ENCODE measurements around the gene PTPN13.
"Not testable (repeated sequence)": the region's sequence is repeated elsewhere in the genome, so short reads cannot be mapped to it uniquely, and the experiment has no call there.

PTPN13 gene

GRCh38 chr4:86706923-86707597 lies 112.9 kb downstream of the PTPN13 start:
- no peak for DNase-seq (ENCODE audit: low spot score)

DNA sequence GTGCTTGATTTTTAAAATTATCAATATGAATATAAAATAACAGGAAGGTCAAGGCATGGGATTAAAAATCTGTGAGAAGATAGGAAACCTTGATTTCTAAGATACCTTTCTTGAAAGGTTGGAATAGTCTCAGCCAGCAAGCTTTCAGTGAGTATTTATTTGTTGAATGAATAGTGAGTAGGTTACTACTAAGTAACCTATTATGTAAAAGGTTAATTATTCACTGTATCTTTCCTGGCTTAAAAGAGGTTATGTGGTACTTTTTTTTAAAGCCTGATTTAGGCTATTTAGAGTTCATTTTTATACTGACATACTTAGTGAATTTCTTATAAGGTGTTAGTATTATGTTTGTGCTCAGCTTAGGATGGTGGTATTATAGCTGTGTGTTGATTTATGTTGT lies 123.5 kb downstream of the PTPN13 start:
- no peak for DNase-seq (ENCODE audit: low spot score)
- TF ChIP-seq, protein P1, sequence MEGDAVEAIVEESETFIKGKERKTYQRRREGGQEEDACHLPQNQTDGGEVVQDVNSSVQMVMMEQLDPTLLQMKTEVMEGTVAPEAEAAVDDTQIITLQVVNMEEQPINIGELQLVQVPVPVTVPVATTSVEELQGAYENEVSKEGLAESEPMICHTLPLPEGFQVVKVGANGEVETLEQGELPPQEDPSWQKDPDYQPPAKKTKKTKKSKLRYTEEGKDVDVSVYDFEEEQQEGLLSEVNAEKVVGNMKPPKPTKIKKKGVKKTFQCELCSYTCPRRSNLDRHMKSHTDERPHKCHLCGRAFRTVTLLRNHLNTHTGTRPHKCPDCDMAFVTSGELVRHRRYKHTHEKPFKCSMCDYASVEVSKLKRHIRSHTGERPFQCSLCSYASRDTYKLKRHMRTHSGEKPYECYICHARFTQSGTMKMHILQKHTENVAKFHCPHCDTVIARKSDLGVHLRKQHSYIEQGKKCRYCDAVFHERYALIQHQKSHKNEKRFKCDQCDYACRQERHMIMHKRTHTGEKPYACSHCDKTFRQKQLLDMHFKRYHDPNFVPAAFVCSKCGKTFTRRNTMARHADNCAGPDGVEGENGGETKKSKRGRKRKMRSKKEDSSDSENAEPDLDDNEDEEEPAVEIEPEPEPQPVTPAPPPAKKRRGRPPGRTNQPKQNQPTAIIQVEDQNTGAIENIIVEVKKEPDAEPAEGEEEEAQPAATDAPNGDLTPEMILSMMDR (IDR thresholded peaks at IDR 0.05; ENCODE audit: extremely low read depth, missing control alignments) = no peak

More at GRCh38 chr4:86706923-86707597, 112.9 kb downstream of the PTPN13 start:
- TF ChIP-seq, protein P1 (IDR thresholded peaks at IDR 0.05; ENCODE audit: extremely low read depth, missing control alignments) = no peak

DNA sequence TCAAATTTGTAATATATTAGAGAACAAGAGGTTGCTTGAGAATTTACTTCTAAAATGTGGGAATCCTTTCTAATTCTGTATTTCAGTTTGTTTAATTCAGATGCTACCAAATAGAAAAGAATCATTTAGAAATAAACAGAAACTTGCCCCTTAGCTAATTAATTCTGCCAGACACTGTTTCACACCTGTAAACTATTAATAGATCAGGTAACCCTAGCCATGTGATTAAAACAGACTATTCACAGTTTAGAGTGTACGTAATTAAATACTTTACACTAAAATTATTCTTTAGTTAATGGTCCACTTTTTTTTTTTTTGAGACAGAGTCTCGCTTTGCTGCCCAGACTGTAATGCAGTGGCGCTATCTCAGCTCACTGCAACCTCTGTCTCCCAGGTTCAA lies 124.0 kb downstream of the PTPN13 start:
- TF ChIP-seq, protein P1 (IDR thresholded peaks at IDR 0.05; ENCODE audit: extremely low read depth, missing control alignments) = no peak
- no peak for DNase-seq (ENCODE audit: low spot score)

GRCh38 chr4:86719149-86719548 lies 125.0 kb downstream of the PTPN13 start:
- DNase-seq (ENCODE audit: low spot score) = not testable (repeated sequence)

DNA sequence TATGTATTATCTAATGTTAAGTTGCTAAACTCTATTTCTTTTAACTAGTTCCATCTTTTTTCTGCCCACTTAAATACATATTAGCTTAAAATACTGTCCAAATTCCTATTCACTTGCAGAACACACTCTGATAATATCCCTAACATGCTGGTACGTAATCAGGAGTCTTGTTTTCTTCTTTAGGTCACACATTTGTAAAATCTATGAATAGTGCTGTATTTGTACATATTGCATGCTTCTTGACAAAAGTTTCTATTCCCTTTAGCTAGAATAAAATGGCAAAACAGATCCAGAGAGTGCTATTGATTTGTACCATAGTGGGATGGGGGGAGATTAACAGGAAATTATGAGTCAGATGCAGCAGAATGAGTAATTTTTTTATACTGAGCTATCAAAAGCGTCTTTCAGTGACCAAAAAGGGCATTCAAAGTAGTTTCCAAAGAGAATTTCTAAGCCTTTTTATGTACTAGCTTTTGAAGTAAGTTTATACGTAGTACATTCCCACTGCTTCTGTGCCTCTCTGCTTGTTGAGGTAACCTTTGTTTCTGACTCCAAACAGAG lies 126.5 kb downstream of the PTPN13 start:
- no peak for DNase-seq (ENCODE audit: low spot score)
- TF ChIP-seq, protein P1 (IDR thresholded peaks at IDR 0.05; ENCODE audit: extremely low read depth, missing control alignments) = no peak

GRCh38 chr4:86721412-86721811 lies 127.3 kb downstream of the PTPN13 start:
- no peak for DNase-seq (ENCODE audit: low spot score)
- TF ChIP-seq, protein P1 (IDR thresholded peaks at IDR 0.05; ENCODE audit: extremely low read depth, missing control alignments) = no peak

GRCh38 chr4:86730310-86730709 lies 136.2 kb downstream of the PTPN13 start:
- TF ChIP-seq, protein P1 (IDR thresholded peaks at IDR 0.05; ENCODE audit: extremely low read depth, missing control alignments) = no peak
- DNase-seq (ENCODE audit: low spot score) = no peak

- TF ChIP-seq, protein P1 (IDR thresholded peaks at IDR 0.05; ENCODE audit: extremely low read depth, missing control alignments) = no peak
- DNase-seq (ENCODE audit: low spot score) = no peak
Observed at GRCh38 chr4:86737244-86737643, 143.1 kb downstream of the PTPN13 start.
